ENCODE measurements around the gene PPP2CA. TPM values are rescaled to one million over a fixed set of nuclear protein-coding genes. Genes with fewer than 3 reads are reported as not detected.

The PPP2CA gene
- total and polyA plus RNA-seq, 2 of the 13 experiments (the other 11 are each of a cell fraction or from before 2014, with no cell fraction given): 82.4 to 171 TPM

DNA sequence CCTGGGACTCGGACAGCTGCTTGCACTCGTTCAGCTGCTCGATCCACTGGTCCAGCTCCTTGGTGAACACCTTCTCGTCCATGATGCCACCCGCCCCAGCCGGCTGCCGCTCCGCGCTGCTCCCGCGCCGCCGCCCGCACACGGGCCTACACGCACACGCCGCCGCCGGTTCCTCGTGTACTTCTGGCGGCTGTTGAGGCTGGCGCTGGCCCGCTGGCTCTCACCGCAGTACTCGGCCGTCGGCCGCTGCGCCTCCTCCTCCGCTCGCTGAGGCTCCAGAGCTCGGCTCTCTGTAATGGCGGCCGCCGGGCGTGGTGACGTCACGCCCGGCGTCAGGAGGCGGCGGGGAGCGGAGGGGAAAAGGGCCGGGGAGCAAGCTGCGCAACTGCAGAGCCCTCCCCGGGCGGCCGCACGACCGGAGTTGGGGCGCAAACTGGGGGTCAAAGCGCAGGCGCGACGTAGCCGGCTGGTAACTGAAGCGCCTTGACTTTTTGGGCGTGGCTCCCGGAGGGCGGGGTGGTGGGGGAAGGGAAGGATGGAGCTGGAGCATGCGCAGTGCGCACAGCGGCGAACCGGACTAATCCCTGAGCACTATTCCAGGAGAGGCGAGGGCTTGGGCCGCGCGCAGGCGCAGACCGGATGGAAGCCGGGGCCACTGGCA lies at the start of gene PPP2CA (continued):
- TF ChIP-seq, protein P1, sequence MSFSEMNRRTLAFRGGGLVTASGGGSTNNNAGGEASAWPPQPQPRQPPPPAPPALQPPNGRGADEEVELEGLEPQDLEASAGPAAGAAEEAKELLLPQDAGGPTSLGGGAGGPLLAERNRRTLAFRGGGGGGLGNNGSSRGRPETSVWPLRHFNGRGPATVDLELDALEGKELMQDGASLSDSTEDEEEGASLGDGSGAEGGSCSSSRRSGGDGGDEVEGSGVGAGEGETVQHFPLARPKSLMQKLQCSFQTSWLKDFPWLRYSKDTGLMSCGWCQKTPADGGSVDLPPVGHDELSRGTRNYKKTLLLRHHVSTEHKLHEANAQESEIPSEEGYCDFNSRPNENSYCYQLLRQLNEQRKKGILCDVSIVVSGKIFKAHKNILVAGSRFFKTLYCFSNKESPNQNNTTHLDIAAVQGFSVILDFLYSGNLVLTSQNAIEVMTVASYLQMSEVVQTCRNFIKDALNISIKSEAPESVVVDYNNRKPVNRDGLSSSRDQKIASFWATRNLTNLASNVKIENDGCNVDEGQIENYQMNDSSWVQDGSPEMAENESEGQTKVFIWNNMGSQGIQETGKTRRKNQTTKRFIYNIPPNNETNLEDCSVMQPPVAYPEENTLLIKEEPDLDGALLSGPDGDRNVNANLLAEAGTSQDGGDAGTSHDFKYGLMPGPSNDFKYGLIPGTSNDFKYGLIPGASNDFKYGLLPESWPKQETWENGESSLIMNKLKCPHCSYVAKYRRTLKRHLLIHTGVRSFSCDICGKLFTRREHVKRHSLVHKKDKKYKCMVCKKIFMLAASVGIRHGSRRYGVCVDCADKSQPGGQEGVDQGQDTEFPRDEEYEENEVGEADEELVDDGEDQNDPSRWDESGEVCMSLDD (CRISPR knock-in tag; IDR thresholded peaks at IDR 0.05; ENCODE audit: borderline replicate concordance): peak; percentile 80
- no peak for TF ChIP-seq ADNP (CRISPR knock-in tag; IDR thresholded peaks at IDR 0.05)
- no peak for TF ChIP-seq ZBTB42 (CRISPR knock-in tag; IDR thresholded peaks at IDR 0.05)
- TF ChIP-seq SIN3A (IDR thresholded peaks at IDR 0.05; ENCODE audit: borderline replicate concordance, low read depth, low read length): peak; percentile 40; the same call in 1 of the 2 replicates
- TF ChIP-seq JUND (CRISPR knock-in tag; IDR thresholded peaks at IDR 0.05): no peak
- TF ChIP-seq, protein P2, sequence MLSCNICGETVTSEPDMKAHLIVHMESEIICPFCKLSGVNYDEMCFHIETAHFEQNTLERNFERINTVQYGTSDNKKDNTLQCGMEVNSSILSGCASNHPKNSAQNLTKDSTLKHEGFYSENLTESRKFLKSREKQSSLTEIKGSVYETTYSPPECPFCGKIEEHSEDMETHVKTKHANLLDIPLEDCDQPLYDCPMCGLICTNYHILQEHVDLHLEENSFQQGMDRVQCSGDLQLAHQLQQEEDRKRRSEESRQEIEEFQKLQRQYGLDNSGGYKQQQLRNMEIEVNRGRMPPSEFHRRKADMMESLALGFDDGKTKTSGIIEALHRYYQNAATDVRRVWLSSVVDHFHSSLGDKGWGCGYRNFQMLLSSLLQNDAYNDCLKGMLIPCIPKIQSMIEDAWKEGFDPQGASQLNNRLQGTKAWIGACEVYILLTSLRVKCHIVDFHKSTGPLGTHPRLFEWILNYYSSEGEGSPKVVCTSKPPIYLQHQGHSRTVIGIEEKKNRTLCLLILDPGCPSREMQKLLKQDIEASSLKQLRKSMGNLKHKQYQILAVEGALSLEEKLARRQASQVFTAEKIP (CRISPR knock-in tag; IDR thresholded peaks at IDR 0.05; ENCODE audit: borderline replicate concordance): no peak
- 0 out of 2 replicates have a peak, but pooled peaks have one; percentile 49 for TF ChIP-seq MAFG (CRISPR knock-in tag; IDR thresholded peaks at IDR 0.05)
- no peak for TF ChIP-seq SMAD3 (CRISPR knock-in tag; IDR thresholded peaks at IDR 0.05)
- TF ChIP-seq SIN3B (IDR thresholded peaks at IDR 0.05; ENCODE audit: low read length): no peak
- TF ChIP-seq KDM4B (CRISPR knock-in tag; IDR thresholded peaks at IDR 0.05): no peak; the same call in 1 of the 2 replicates
- no peak for TF ChIP-seq ZNF644 (CRISPR knock-in tag; IDR thresholded peaks at IDR 0.05; ENCODE audit: low read depth)
- no peak for TF ChIP-seq ZNF143 (CRISPR knock-in tag; IDR thresholded peaks at IDR 0.05)
- no peak; the same call in 1 of the 2 replicates for TF ChIP-seq E2F2 (CRISPR knock-in tag; IDR thresholded peaks at IDR 0.05; ENCODE audit: borderline replicate concordance)
- TF ChIP-seq ZBTB44 (CRISPR knock-in tag; IDR thresholded peaks at IDR 0.05): no peak
- no peak; the same call in 1 of the 2 replicates for TF ChIP-seq HNRNPL (IDR thresholded peaks at IDR 0.05; ENCODE audit: low read depth, low read length)
- TF ChIP-seq HNRNPUL1 (IDR thresholded peaks at IDR 0.05; ENCODE audit: low read depth, low read length): no peak
- TF ChIP-seq, protein P3, sequence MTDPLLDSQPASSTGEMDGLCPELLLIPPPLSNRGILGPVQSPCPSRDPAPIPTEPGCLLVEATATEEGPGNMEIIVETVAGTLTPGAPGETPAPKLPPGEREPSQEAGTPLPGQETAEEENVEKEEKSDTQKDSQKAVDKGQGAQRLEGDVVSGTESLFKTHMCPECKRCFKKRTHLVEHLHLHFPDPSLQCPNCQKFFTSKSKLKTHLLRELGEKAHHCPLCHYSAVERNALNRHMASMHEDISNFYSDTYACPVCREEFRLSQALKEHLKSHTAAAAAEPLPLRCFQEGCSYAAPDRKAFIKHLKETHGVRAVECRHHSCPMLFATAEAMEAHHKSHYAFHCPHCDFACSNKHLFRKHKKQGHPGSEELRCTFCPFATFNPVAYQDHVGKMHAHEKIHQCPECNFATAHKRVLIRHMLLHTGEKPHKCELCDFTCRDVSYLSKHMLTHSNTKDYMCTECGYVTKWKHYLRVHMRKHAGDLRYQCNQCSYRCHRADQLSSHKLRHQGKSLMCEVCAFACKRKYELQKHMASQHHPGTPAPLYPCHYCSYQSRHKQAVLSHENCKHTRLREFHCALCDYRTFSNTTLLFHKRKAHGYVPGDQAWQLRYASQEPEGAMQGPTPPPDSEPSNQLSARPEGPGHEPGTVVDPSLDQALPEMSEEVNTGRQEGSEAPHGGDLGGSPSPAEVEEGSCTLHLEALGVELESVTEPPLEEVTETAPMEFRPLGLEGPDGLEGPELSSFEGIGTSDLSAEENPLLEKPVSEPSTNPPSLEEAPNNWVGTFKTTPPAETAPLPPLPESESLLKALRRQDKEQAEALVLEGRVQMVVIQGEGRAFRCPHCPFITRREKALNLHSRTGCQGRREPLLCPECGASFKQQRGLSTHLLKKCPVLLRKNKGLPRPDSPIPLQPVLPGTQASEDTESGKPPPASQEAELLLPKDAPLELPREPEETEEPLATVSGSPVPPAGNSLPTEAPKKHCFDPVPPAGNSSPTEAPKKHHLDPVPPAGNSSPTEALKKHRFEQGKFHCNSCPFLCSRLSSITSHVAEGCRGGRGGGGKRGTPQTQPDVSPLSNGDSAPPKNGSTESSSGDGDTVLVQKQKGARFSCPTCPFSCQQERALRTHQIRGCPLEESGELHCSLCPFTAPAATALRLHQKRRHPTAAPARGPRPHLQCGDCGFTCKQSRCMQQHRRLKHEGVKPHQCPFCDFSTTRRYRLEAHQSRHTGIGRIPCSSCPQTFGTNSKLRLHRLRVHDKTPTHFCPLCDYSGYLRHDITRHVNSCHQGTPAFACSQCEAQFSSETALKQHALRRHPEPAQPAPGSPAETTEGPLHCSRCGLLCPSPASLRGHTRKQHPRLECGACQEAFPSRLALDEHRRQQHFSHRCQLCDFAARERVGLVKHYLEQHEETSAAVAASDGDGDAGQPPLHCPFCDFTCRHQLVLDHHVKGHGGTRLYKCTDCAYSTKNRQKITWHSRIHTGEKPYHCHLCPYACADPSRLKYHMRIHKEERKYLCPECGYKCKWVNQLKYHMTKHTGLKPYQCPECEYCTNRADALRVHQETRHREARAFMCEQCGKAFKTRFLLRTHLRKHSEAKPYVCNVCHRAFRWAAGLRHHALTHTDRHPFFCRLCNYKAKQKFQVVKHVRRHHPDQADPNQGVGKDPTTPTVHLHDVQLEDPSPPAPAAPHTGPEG (CRISPR knock-in tag; IDR thresholded peaks at IDR 0.05): no peak

All from HepG2 (cell line).